Ectodermal cell (in vitro differentiated cells): Measurements from ENCODE around the gene DPEP3.
"Not testable (repeated sequence)": the region's sequence is repeated elsewhere in the genome, so short reads cannot be mapped to it uniquely, and the experiment has no call there.

Experiments
- H3K27ac ChIP-seq: 2 replicates; pipeline ENCODE4 v1.7.0; 2013; ENCODE audit warnings: mild to moderate bottlenecking, low read depth, low read length; ENCODE audit not compliant: insufficient read depth, poor library complexity, severe bottlenecking
- H3K27me3 ChIP-seq: 2 replicates; pipeline ENCODE4 v1.7.0; 2013; ENCODE audit warnings: mild to moderate bottlenecking, low read length; ENCODE audit not compliant: insufficient read depth, control insufficient read depth, poor library complexity, severe bottlenecking
- H3K36me3 ChIP-seq: one replicate; pipeline ENCODE4 v1.7.0; 2013; ENCODE audit warnings: low read length; ENCODE audit not compliant: control insufficient read depth, insufficient read depth
- H3K4me1 ChIP-seq: one replicate; pipeline ENCODE4 v1.7.0; 2013; ENCODE audit warnings: low read length; ENCODE audit not compliant: control insufficient read depth, insufficient read depth
- H3K4me3 ChIP-seq: 2 replicates; pipeline ENCODE4 v1.7.0; 2013; ENCODE audit warnings: low read depth, low read length, control low read depth; ENCODE audit not compliant: insufficient read depth
- H3K9me3 ChIP-seq: 2 replicates; pipeline ENCODE4 v1.7.0; 2013; ENCODE audit warnings: mild to moderate bottlenecking, low read length, moderate library complexity; ENCODE audit not compliant: control insufficient read depth
- WGBS, 2 experiments: methylation state at CpG; one replicate each; pipeline ENCODE4 v1.1.7; 2013; ENCODE audit warnings: missing lambda C conversion rate in 2 of 2; 5-methylcytosine and 5-hydroxymethylcytosine counted together

The DPEP3 gene

DNA sequence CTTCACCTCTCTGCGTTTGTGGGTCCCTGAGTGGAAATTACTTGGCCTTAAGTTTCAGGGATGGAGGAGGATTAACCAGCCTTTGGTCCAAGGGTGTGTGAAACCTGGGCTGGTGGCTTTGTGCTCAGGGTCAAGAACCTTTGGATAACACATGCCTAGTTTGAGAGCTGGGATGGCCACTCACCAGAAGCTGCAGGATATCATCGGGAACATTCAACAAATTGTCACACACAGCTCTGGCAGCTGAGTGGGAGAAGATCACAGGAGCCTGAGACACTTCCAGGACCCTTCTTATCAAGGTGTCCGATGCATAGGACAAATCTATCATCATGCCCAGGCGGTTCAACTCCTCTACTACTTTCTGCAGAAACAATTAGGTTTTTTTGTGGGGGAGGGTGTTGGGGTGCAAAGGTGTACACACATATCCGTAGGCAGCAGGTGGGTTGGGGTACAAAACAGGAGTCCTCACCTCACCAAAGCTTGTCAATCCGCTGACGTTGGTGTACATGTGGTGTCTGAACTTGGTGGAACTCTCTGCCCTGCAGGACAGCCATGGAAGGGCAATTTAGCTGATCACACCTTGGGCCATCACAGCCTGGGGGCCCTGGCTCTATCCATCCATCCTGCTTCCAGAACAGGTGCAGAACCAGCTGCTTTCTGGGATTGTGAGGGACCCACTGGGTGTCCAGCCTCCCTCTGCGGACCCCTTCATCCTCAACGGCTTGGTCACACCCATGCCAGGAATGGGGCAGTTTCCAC, 2.7 kb downstream of the DPEP3 start:
- no peaks in the 10 kb centered on the region for H3K4me1 ChIP-seq
- H3K9me3 ChIP-seq: no peaks in the 10 kb centered on the region
- H3K4me3 ChIP-seq: no peak overlapping the region
- H3K27ac ChIP-seq: no peak overlapping the region
- no peaks in the 10 kb centered on the region for H3K27me3 ChIP-seq
- H3K36me3 ChIP-seq: no peaks in the 10 kb centered on the region
- WGBS, 2 experiments: 83 to 85% methylated on average over 9 of the region's 9 CpGs

GRCh38 chr16:67977005-67977404, 3.3 kb downstream of the DPEP3 start:
- no peaks in the 10 kb centered on the region for H3K4me1 ChIP-seq
- no peaks in the 10 kb centered on the region for H3K36me3 ChIP-seq
- H3K4me3 ChIP-seq: no peak overlapping the region
- 74 to 78% methylated on average over 5 of the region's 5 CpGs for WGBS, 2 experiments
- H3K27ac ChIP-seq: no peak overlapping the region
- H3K27me3 ChIP-seq: no peaks in the 10 kb centered on the region
- no peaks in the 10 kb centered on the region for H3K9me3 ChIP-seq

DNA sequence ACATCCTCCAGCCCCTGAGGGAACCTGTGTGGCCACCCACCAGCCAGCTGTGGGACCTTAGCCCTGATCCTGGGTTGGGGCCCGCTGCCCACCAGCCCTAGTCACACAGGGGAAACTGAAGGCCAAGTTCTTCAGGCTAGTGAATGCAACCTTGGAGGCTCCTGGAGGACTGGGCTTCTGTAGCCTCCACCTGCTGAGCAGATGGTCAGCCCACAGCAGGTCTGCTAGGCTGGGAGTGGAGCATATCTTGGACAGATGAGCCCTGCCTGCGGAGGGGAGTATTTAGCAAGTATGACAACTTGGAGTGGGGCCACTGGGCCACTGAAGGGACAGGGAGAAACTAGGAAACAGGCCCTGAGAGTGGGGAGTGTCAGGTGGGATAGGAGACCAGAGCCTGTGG, 4.1 kb downstream of the DPEP3 start:
- no peaks in the 10 kb centered on the region for H3K27me3 ChIP-seq

GRCh38 chr16:67975321-67976105, 4.8 kb downstream of the DPEP3 start:
- H3K27me3 ChIP-seq: no peaks in the 10 kb centered on the region
- WGBS, 2 experiments: 89 to 91% methylated on average over 14 of the region's 14 CpGs
- H3K4me1 ChIP-seq: no peaks in the 10 kb centered on the region
- no peak overlapping the region for H3K4me3 ChIP-seq
- H3K36me3 ChIP-seq: no peaks in the 10 kb centered on the region
- no peak overlapping the region for H3K27ac ChIP-seq
- H3K9me3 ChIP-seq: no peaks in the 10 kb centered on the region

More for the DNA sequence above, 4.1 kb downstream of the DPEP3 start:
- no peaks in the 10 kb centered on the region for H3K36me3 ChIP-seq
- no peak overlapping the region for H3K4me3 ChIP-seq
- H3K4me1 ChIP-seq: no peaks in the 10 kb centered on the region
- whole genome bisulfite sequencing, 2 experiments: 90 to 92% methylated on average over 2 of the region's 2 CpGs
- H3K9me3 ChIP-seq: no peaks in the 10 kb centered on the region
- no peak overlapping the region for H3K27ac ChIP-seq

GRCh38 chr16:67972285-67972684, 8.0 kb downstream of the DPEP3 start:
- H3K4me3 ChIP-seq, H3K36me3 ChIP-seq, H3K9me3 ChIP-seq, H3K4me1 ChIP-seq, H3K27ac ChIP-seq: not testable (repeated sequence)
- H3K27me3 ChIP-seq: peaks cover 18% of the 10 kb centered on the region
- 88 to 91% methylated on average over 7 of the region's 7 CpGs for WGBS, 2 experiments

DNA sequence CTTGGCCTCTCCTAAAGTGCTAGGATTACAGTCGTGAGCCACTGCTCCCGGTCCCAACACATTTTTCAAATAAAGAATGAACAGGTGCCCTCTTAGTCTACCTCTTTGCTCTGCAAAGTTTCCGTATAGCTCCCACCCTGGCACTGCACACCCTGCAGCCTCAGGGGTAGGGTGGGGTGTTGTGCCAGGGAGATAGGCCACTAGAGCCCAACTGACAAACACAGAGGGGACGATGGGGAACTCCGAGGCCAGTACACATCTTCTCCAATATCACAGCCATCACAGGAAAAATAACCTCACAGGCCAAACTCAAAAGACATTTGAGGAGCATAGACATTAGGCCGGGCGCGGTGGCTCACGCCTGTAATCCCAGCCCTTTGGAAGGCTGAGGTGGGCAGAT, 9.2 kb downstream of the DPEP3 start:
- Histone ChIP-seq H3K4me1 (peaks cover 10% of the 10 kb centered on the region), H3K27ac (no peak overlapping the region), H3K4me3 (no peak overlapping the region), H3K9me3 (no peaks in the 10 kb centered on the region), H3K27me3 (peaks cover 21% of the 10 kb centered on the region), H3K36me3 (no peaks in the 10 kb centered on the region)
- WGBS, 2 experiments: 93 to 94% methylated on average over 9 of the region's 9 CpGs

DNA sequence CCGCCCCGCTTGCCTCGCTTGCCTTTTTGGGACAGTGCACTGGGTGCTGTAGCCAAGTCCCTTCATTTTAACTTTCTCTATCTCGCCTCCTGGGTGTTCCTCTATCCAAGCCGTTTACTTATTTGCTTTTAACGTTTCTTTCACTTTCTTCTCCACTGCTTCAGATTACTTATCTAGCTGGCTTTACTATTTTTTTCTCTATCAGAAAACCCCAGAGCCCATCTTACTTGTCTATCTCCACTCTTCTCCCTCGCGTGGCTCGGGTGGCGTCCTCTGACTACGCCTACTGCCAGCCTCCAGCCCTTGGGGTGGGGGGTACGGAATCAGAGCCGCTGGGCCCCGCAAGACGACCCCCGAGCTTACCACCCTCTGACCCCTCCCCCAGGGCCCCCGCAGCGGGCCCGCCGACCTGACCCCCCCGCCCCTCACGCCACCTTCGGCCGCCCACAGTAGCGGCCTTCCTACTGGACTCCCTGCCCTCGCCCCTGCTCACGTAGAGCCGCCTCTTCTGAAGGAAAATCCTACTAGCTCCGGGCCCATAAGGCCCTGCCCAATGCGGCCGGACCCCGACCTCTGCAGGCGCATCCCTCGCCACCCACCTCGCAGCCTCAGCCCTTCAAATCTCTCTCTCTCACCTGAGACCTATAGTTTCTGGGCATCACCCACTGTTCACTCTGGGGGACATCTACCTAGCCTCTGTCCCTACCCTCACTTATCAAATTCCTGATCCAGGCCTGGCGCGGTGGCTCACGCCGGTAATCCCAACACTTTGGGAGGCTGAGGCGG, 10.9 kb downstream of the DPEP3 start:
- Histone ChIP-seq H3K4me1 (peaks cover 13% of the 10 kb centered on the region), H3K27ac (no peak overlapping the region), H3K27me3 (peaks cover 21% of the 10 kb centered on the region), H3K36me3 (no peaks in the 10 kb centered on the region), H3K4me3 (no peak overlapping the region), H3K9me3 (no peaks in the 10 kb centered on the region)
- 81 to 82% methylated on average over 40 of the region's 40 CpGs for WGBS, 2 experiments

- Histone ChIP-seq H3K27ac (no peak within 1 kb of the TSS), H3K4me3 (peak within 1 kb of the TSS; percentile 60), H3K4me1 (peaks cover 13% of the 10 kb centered on the region), H3K27me3 (peaks cover 21% of the 10 kb centered on the region), H3K9me3 (no peaks in the 10 kb centered on the region), H3K36me3 (no peaks in the 10 kb centered on the region)
- 20 to 21% methylated on average over 78 of the region's 78 CpGs for WGBS, 2 experiments
Measured at GRCh38 chr16:67968400-67969253, 11.7 kb downstream of the DPEP3 start, which contains the start of gene SLC12A4. SLC12A4 (minus strand) TSS chr16:67968637; CDS start chr16:67968553, 84 bp downstream.

DNA sequence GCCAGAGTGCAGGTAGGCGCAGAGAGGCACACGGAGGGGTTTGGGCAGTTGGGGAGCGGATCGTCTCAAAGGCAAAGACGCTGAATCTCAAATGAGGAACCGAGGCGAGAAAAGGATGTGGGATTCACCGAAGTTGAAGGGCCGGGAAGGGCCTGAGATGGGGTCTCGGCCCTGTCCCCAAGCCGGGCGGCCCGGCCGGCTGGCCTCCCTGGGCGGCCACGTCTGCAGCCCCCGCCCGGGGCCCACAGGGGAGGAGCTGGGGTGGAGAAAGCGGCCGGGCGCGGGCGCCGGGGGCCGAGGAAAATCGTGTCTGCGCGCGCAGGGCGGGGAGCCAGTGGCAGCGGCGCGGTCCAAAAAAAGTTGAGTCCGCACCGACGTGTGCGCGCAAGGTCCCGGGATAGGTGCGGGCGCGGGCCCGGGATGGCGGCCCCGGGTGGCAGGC, 12.3 kb downstream of the DPEP3 start:
- Histone ChIP-seq H3K27me3 (peaks cover 21% of the 10 kb centered on the region), H3K4me3 (peak overlapping the region; percentile 60), H3K9me3 (no peaks in the 10 kb centered on the region), H3K4me1 (peaks cover 13% of the 10 kb centered on the region), H3K36me3 (no peaks in the 10 kb centered on the region), H3K27ac (no peak overlapping the region)
- WGBS, 2 experiments: 2% methylated on average over 45 of the region's 45 CpGs
